Endothelial cell of umbilical vein (primary cell): ENCODE results near the gene NSD1. TPM values are rescaled to one million over a fixed set of nuclear protein-coding genes. Genes with fewer than 3 reads are reported as not detected.

Source experiments
- BruUV-seq: library from RNA; stranded (reverse); fragments of 400-500 nt; replicated peaks from 2 replicates; lab custom pipeline; 2021; lab: Mats Ljungman, UMichigan
- CTCF ChIA-PET: fragments of 300-600, 350-600 bp; sonication (Branson Sonifier 250); formaldehyde crosslinking; loops from one replicate; lab custom pipeline; 2021; ENCODE audit warnings: antibody characterized with exemption, inconsistent platforms; lab: Charles Lee
- POLR2A ChIA-PET: fragments of 300-600, 350-600 bp; sonication (Branson Sonifier 250); formaldehyde crosslinking; loops from one replicate; lab custom pipeline; 2021; ENCODE audit warnings: antibody characterized with exemption, inconsistent platforms; lab: Charles Lee
- DNase-seq: peaks from one replicate; pipeline ENCODE4 v3.0.0-alpha.2; 2011; ENCODE audit warnings: low read depth, low spot score
- FAIRE-seq: peaks from 2 replicates; lab custom pipeline; 2011; peaks lifted over from hg19 to GRCh38; lab: Jason Lieb, UNC
- H2AFZ ChIP-seq: 2 replicates; pipeline ENCODE4 v1.6.0; 2012; ENCODE audit warnings: low read depth, low read length, control low read depth, inconsistent platforms
- H3K27ac ChIP-seq: 2 replicates; pipeline ENCODE4 v1.5.1; 2011; ENCODE audit warnings: low read depth, mild to moderate bottlenecking, control low read depth, low read length, moderate library complexity; ENCODE audit not compliant: insufficient read depth
- H3K27me3 ChIP-seq, 2 experiments: 2 replicates each; pipeline versions ENCODE4 v1.6.0 to v1.6.1; 2011; ENCODE audit warnings: low read length in 2 of 2, mixed read lengths in 1 of 2; ENCODE audit not compliant: control insufficient read depth in 2 of 2, insufficient read depth in 2 of 2
- H3K36me3 ChIP-seq, 2 experiments: 2 replicates in 1 of 2; 3 replicates in 1 of 2; pipeline ENCODE4 v1.5.1; 2011; ENCODE audit warnings: low read length in 2 of 2, mild to moderate bottlenecking in 1 of 2, moderate library complexity in 1 of 2; ENCODE audit not compliant: control insufficient read depth in 2 of 2, insufficient read depth in 2 of 2; ENCODE audit errors: extremely low read depth in 1 of 2
- H3K4me1 ChIP-seq: 3 replicates; pipeline ENCODE4 v1.5.1; 2011; ENCODE audit warnings: mild to moderate bottlenecking, low read length; ENCODE audit not compliant: control insufficient read depth, insufficient read depth; ENCODE audit errors: extremely low read depth
- H3K4me2 ChIP-seq: 2 replicates; pipeline ENCODE4 v1.6.1; 2011; ENCODE audit warnings: low read length, control low read depth, mixed read lengths; ENCODE audit not compliant: insufficient read depth
- H3K4me3 ChIP-seq, 3 experiments: fragments of 200-600 bp in 1 of 3; sonication (generic), shearing (Covaris generic) in 1 of 3; replicated peaks in 1 of 3; 2 replicates each; pipeline ENCODE4 v1.5.1; 2011 to 2016; ENCODE audit warnings: control low read depth in 3 of 3, low read length in 3 of 3, mild to moderate bottlenecking in 2 of 3, inconsistent platforms in 1 of 3, low read depth in 1 of 3, moderate library complexity in 1 of 3; ENCODE audit not compliant: insufficient read depth in 1 of 3
- H3K79me2 ChIP-seq: 2 replicates; pipeline ENCODE4 v1.6.0; 2012; ENCODE audit warnings: low read length, inconsistent platforms; ENCODE audit not compliant: control insufficient read depth, insufficient read depth
- H3K9ac ChIP-seq: replicated peaks from 2 replicates; pipeline ENCODE3; 2011; ENCODE audit warnings: low read length, control low read depth; ENCODE audit not compliant: insufficient read depth; ENCODE audit errors: extremely low read depth
- H3K9me1 ChIP-seq: replicated peaks from 3 replicates; pipeline ENCODE4 v1.6.0; 2011; ENCODE audit warnings: mild to moderate bottlenecking, low read length; ENCODE audit not compliant: control insufficient read depth, insufficient read depth; ENCODE audit errors: extremely low read depth
- H3K9me3 ChIP-seq: replicated peaks from 2 replicates; pipeline ENCODE4 v1.5.1; 2012; ENCODE audit warnings: low read length, inconsistent platforms; ENCODE audit not compliant: control insufficient read depth, insufficient read depth
- H4K20me1 ChIP-seq: replicated peaks from 2 replicates; pipeline ENCODE3; 2011; ENCODE audit warnings: mild to moderate bottlenecking, low read length; ENCODE audit not compliant: control insufficient read depth, insufficient read depth; ENCODE audit errors: extremely low read depth
- EZH2 ChIP-seq: IDR thresholded peaks from 2 replicates; pipeline ENCODE4 v1.6.1; 2012; ENCODE audit warnings: borderline replicate concordance, low read depth, mild to moderate bottlenecking, moderate library complexity, low read length, inconsistent platforms; ENCODE audit not compliant: severe bottlenecking
- FOS ChIP-seq: IDR thresholded peaks from 2 replicates; pipeline ENCODE4 v1.6.1; 2011; ENCODE audit warnings: mild to moderate bottlenecking, low read length, moderate library complexity, borderline replicate concordance; ENCODE audit not compliant: insufficient read depth
- GATA2 ChIP-seq: IDR thresholded peaks from 2 replicates; pipeline ENCODE4 v1.7.0; 2011; ENCODE audit warnings: low read depth, mild to moderate bottlenecking, moderate library complexity, mixed read lengths, low read length; ENCODE audit not compliant: insufficient read length, insufficient read depth
- JUN ChIP-seq: IDR thresholded peaks from 2 replicates; pipeline ENCODE4 v1.6.1; 2011; ENCODE audit warnings: borderline replicate concordance, low read depth; ENCODE audit not compliant: insufficient read length, insufficient read depth
- MYC ChIP-seq: IDR thresholded peaks from one replicate; pipeline ENCODE4 v1.6.1; 2011; ENCODE audit warnings: mild to moderate bottlenecking, low read depth, low read length
- POLR2A ChIP-seq: IDR thresholded peaks from 2 replicates; pipeline ENCODE4 v1.6.1; 2012; ENCODE audit warnings: low read depth, mild to moderate bottlenecking, control low read depth, low read length
- POLR2AphosphoS5 ChIP-seq: IDR thresholded peaks from 2 replicates; pipeline ENCODE4 v1.6.1; 2012; ENCODE audit warnings: low read depth, mild to moderate bottlenecking, control low read depth, low read length, moderate library complexity; ENCODE audit not compliant: insufficient read depth
- dilution Hi-C: fragments of 300-500 bp; cut with MboI; formaldehyde crosslinking; loops from one replicate; pipeline ENCODE4 v1.15.0; 2019; ENCODE audit warnings: low sequenced_read_pairs; ENCODE audit not compliant: extremely low pct_ligation_motif_present
- intact Hi-C: fragments of 100-400 bp; cut with micrococcal nuclease; formaldehyde crosslinking; loops from one replicate; pipeline ENCODE4 v1.10.0; 2022
- polyA plus RNA-seq, 4 experiments: library from polyadenylated mRNA; depleted of rRNA in 3 of 4; stranded (reverse) in 3 of 4; unstranded in 1 of 4; fragments of >200 nt; gene quantifications; 2 replicates each; pipeline versions ENCODE4 v1.2.1 to v1.2.3, GENCODE V29; 2011 to 2012; ENCODE audit warnings: missing spikeins in 1 of 4
- total RNA-seq: library from RNA; stranded (reverse); gene quantifications from 2 replicates; pipeline ENCODE4 v1.2.3, GENCODE V29; 2021
- TF ChIP-seq, protein P1 (sequence below), 2 donors: IDR thresholded peaks; 1 replicate in 1 of 2; 2 replicates in 1 of 2; pipeline ENCODE4 v1.5.1; 2011; ENCODE audit warnings: low read length in 2 of 2, mild to moderate bottlenecking in 2 of 2, moderate library complexity in 2 of 2, control low read depth in 1 of 2, inconsistent platforms in 1 of 2, low read depth in 1 of 2; ENCODE audit not compliant: insufficient read depth in 1 of 2; ENCODE audit errors: extremely low read depth in 1 of 2
- TF ChIP-seq, protein P2 (sequence below): IDR thresholded peaks from 2 replicates; pipeline ENCODE4 v1.6.1; 2011; ENCODE audit not compliant: insufficient read depth, insufficient read length

The NSD1 gene
- total and polyA plus RNA-seq, 2 donors (not counting 3 experiments of a cell fraction or from before 2014, with no cell fraction given): 14.4 to 90.4 TPM

GRCh38 chr5:177087398-177088005 is 46.1 kb upstream of the NSD1 start:
- Histone ChIP-seq H3K9ac (no peak overlapping the region), H3K9me3 (no peaks in the 10 kb centered on the region), H3K79me2 (no peaks in the 10 kb centered on the region), H4K20me1 (no peaks in the 10 kb centered on the region), H3K27ac (no peak overlapping the region), H2AFZ (peak overlapping the region; percentile 95), H3K27me3 (peaks cover 3 to 7% of the 10 kb centered on the region in 2 experiments), H3K36me3 (no peaks in the 10 kb centered on the region), H3K4me3 (peak overlapping the region in 1 of 3 experiments; percentile 19), H3K4me2 (no peak overlapping the region), H3K4me1 (peaks cover 15% of the 10 kb centered on the region), H3K9me1 (no peaks in the 10 kb centered on the region)
- intact Hi-C loops (loop anchor here (1.0 kb wide), 1 partner anchor 24 kb away; no protein-coding TSS in a partner anchor), dilution Hi-C loops (no loop called here)
- ChIA-PET POLR2A (interaction anchor here (0.7 to 1.1 kb wide), 2 partner anchors 92 to 358 kb away, joined by 4 to 5 read pairs; no protein-coding TSS in a partner anchor), CTCF (interaction anchor here (1.1 to 6.5 kb wide), 7 partner anchors 9 to 107 kb away, joined by 3 to 94 read pairs (median 4); no protein-coding TSS in a partner anchor)
- TF ChIP-seq POLR2A (no peak), MYC (no peak)
- BruUV-seq: no TSS peak
- FAIRE-seq: no peak
- no peak for DNase-seq

- intact Hi-C loops: no loop called here
- Histone ChIP-seq H3K79me2 (no peaks in the 10 kb centered on the region), H3K36me3 (no peaks in the 10 kb centered on the region), H3K27me3 (peaks cover 0 to 2% of the 10 kb centered on the region in 2 experiments), H2AFZ (no peak overlapping the region), H4K20me1 (no peaks in the 10 kb centered on the region), H3K9ac (no peak overlapping the region), H3K27ac (no peak overlapping the region), H3K4me3 (no peak overlapping the region), H3K9me1 (no peaks in the 10 kb centered on the region), H3K4me2 (no peak overlapping the region), H3K4me1 (peaks cover 22% of the 10 kb centered on the region), H3K9me3 (no peaks in the 10 kb centered on the region)
- BruUV-seq: no TSS peak
- ChIA-PET POLR2A (no interaction called here), CTCF (interaction anchor here (1.4 to 1.6 kb wide), 2 partner anchors 17 to 23 kb away, joined by 6 to 7 read pairs; no protein-coding TSS in a partner anchor)
- dilution Hi-C loops: no loop called here
- DNase-seq (no peak), FAIRE-seq (no peak)
- TF ChIP-seq JUN (no peak), EZH2 (no peak), FOS (no peak), GATA2 (no peak), POLR2A (no peak), POLR2AphosphoS5 (no peak), MYC (no peak)
- TF ChIP-seq, protein P1, sequence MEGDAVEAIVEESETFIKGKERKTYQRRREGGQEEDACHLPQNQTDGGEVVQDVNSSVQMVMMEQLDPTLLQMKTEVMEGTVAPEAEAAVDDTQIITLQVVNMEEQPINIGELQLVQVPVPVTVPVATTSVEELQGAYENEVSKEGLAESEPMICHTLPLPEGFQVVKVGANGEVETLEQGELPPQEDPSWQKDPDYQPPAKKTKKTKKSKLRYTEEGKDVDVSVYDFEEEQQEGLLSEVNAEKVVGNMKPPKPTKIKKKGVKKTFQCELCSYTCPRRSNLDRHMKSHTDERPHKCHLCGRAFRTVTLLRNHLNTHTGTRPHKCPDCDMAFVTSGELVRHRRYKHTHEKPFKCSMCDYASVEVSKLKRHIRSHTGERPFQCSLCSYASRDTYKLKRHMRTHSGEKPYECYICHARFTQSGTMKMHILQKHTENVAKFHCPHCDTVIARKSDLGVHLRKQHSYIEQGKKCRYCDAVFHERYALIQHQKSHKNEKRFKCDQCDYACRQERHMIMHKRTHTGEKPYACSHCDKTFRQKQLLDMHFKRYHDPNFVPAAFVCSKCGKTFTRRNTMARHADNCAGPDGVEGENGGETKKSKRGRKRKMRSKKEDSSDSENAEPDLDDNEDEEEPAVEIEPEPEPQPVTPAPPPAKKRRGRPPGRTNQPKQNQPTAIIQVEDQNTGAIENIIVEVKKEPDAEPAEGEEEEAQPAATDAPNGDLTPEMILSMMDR (IDR thresholded peaks at IDR 0.05; ENCODE audit: extremely low read depth in 1 of 2, insufficient read depth in 1 of 2, low read depth in 1 of 2, low read length in 2 of 2): no peak
- TF ChIP-seq, protein P2, sequence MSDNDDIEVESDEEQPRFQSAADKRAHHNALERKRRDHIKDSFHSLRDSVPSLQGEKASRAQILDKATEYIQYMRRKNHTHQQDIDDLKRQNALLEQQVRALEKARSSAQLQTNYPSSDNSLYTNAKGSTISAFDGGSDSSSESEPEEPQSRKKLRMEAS: no peak
Observed at GRCh38 chr5:177089127-177089526, 44.4 kb upstream of the NSD1 start.
